ENCODE data around the gene DBP. TPM values are rescaled to one million over a fixed set of nuclear protein-coding genes. Genes with fewer than 3 reads are reported as not detected.

Gene DBP
- total and polyA plus RNA-seq, 2 of the 13 experiments (the other 11 are each of a cell fraction or from before 2014, with no cell fraction given), result 1.7 to 5.8 TPM

- TF ChIP-seq ZNF224 (CRISPR knock-in tag; IDR thresholded peaks at IDR 0.05) (peak; percentile 56; the same call in 1 of the 2 replicates), ATF7 (IDR thresholded peaks at IDR 0.05) (peak; percentile 73), ATF7 (CRISPR knock-in tag; IDR thresholded peaks at IDR 0.05) (peak; percentile 93), SIN3B (IDR thresholded peaks at IDR 0.05; ENCODE audit: low read length) (peak; percentile 62), ZSCAN31 (CRISPR knock-in tag; IDR thresholded peaks at IDR 0.05; ENCODE audit: low read depth) (peak; percentile 95), FOXA3 (CRISPR knock-in tag; IDR thresholded peaks at IDR 0.05) (peak; percentile 82), SNAPC2 (CRISPR knock-in tag; IDR thresholded peaks at IDR 0.05) (no peak), ZMYM4 (CRISPR knock-in tag; IDR thresholded peaks at IDR 0.05) (peak; percentile 82; the same call in 1 of the 2 replicates), ZNF761 (CRISPR knock-in tag; conservative IDR thresholded peaks at IDR 0.05) (0 out of 2 replicates have a peak, but pooled peaks have one; percentile 45), GATAD1 (CRISPR knock-in tag; IDR thresholded peaks at IDR 0.05) (peak; percentile 99), NR1H2 (CRISPR knock-in tag; IDR thresholded peaks at IDR 0.05; ENCODE audit: borderline replicate concordance, low read depth) (no peak), ZNF788 (CRISPR knock-in tag; IDR thresholded peaks at IDR 0.05; ENCODE audit: borderline replicate concordance) (peak; percentile 97; the same call in 1 of the 2 replicates), ZNF362 (CRISPR knock-in tag; IDR thresholded peaks at IDR 0.05; ENCODE audit: borderline replicate concordance) (peak; percentile 16; the same call in 1 of the 2 replicates), KMT2B (CRISPR knock-in tag; IDR thresholded peaks at IDR 0.05) (peak; percentile 88), ZNF644 (CRISPR knock-in tag; IDR thresholded peaks at IDR 0.05; ENCODE audit: low read depth) (0 out of 2 replicates have a peak, but pooled peaks have one; percentile 17)
- TF ChIP-seq, protein P1, sequence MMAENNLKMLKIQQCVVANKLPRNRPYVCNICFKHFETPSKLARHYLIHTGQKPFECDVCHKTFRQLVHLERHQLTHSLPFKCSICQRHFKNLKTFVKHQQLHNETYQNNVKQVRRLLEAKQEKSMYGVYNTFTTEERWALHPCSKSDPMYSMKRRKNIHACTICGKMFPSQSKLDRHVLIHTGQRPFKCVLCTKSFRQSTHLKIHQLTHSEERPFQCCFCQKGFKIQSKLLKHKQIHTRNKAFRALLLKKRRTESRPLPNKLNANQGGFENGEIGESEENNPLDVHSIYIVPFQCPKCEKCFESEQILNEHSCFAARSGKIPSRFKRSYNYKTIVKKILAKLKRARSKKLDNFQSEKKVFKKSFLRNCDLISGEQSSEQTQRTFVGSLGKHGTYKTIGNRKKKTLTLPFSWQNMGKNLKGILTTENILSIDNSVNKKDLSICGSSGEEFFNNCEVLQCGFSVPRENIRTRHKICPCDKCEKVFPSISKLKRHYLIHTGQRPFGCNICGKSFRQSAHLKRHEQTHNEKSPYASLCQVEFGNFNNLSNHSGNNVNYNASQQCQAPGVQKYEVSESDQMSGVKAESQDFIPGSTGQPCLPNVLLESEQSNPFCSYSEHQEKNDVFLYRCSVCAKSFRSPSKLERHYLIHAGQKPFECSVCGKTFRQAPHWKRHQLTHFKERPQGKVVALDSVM (CRISPR knock-in tag; IDR thresholded peaks at IDR 0.05), result 0 out of 2 replicates have a peak, but pooled peaks have one; percentile 4
- TF ChIP-seq, protein P2, sequence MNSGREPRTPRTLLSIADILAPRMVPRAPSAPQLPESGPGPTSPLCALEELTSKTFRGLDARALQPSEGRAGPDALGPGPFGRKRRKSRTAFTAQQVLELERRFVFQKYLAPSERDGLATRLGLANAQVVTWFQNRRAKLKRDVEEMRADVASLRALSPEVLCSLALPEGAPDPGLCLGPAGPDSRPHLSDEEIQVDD (CRISPR knock-in tag; IDR thresholded peaks at IDR 0.05; ENCODE audit: borderline replicate concordance), result no peak
- TF ChIP-seq, protein P3, sequence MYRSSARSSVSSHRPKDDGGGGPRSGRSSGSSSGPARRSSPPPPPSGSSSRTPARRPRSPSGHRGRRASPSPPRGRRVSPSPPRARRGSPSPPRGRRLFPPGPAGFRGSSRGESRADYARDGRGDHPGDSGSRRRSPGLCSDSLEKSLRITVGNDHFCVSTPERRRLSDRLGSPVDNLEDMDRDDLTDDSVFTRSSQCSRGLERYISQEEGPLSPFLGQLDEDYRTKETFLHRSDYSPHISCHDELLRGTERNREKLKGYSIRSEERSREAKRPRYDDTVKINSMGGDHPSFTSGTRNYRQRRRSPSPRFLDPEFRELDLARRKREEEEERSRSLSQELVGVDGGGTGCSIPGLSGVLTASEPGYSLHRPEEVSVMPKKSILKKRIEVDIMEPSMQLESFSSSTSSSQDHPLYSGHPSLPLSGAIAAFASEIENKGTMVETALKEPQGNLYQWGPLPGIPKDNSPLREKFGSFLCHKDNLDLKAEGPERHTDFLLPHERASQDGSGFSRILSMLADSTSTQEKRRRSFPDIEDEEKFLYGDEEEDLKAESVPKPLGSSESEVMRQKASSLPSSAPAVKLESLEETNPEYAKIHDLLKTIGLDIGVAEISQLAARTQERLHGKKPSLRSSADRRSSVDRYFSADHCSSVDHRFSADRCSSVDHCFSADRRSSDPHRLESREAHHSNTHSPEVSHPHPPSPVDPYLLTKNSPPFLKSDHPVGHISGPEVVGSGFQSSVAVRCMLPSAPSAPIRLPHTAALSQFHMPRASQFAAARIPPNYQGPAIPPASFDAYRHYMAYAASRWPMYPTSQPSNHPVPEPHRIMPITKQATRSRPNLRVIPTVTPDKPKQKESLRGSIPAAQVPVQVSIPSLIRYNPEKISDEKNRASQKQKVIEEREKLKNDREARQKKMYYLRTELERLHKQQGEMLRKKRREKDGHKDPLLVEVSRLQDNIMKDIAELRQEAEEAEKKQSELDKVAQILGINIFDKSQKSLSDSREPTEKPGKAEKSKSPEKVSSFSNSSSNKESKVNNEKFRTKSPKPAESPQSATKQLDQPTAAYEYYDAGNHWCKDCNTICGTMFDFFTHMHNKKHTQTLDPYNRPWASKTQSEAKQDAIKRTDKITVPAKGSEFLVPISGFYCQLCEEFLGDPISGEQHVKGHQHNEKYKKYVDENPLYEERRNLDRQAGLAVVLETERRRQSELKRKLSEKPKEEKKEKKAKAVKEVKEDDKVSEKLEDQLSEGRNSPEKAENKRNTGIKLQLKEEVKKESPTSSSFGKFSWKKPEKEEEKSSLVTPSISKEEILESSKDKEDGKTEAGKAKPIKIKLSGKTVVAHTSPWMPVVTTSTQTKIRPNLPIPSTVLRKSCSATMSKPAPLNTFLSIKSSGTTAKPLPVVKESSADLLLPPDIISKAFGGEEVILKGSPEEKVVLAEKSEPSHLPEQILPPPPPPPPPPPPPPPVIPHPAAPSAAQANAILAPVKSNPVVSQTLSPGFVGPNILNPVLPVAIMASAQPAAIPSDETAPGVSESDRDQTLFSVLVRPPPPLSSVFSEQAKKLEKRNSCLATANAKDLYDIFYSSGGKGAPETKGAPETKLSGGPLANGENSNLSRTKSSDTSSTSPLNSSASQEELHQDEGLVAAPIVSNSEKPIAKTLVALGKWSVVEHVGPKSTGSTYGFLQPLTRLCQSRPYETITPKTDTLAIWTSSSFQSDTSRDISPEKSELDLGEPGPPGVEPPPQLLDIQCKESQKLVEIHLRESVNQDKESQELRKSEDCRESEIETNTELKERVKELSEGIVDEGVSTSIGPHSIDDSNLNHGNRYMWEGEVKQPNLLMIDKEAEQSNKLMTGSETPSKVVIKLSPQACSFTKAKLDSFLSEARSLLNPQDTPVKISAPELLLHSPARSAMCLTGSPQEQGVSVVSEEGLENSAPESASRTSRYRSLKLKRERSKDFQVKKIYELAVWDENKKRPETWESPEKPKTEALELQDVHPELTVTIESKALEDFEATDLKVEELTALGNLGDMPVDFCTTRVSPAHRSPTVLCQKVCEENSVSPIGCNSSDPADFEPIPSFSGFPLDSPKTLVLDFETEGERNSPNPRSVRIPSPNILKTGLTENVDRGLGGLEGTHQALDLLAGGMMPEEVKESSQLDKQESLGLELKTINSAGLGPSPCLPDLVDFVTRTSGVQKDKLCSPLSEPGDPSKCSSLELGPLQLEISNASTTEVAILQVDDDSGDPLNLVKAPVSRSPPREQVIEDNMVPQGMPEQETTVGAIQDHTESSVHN (CRISPR knock-in tag; IDR thresholded peaks at IDR 0.05), result no peak
Measured at GRCh38 chr19:48618916-48619691, 18.1 kb downstream of the DBP start, which contains the start of the genes RPL18 and SPHK2 (continued).

All from HepG2 (cell line).